CD4-positive, alpha-beta T cell treated with Interleukin-1 beta for 1 hour (primary cell): ENCODE results near the gene TANGO2.
A peak's percentile ranks its signal among the peaks of the same experiment; 100 is the strongest.

ENCODE experiments used
- DNase-seq, 2 donors: peaks; one replicate each; pipeline ENCODE4 v3.0.0-alpha.2; 2020 to 2022

Gene TANGO2

DNA sequence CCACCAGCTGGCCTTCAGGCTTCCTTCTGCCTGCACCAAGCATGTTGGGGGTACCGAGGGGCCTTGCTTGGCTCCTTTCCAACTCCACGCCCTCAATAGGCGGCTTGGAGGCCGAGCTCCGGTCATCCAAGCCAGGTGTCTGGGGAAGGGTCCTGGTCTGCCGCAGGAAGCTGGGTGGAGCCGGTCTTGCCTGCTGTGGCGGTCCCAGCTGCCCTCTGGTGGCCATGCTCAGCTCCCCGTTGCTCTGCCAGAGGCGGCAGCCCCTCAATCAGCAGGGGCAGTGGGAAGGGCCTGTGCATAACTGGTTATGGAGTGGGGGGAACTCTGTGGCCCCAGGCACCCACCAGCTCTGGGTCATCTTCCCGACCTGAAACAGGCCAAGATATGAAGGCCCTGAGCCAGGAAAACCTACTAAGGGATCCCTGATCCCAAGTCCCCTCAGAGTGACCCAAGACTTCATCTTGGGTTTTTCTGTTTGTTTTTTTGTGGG, 7.5 kb upstream of the TANGO2 start:
- peak; percentile 28 to 54 for DNase-seq

DNA sequence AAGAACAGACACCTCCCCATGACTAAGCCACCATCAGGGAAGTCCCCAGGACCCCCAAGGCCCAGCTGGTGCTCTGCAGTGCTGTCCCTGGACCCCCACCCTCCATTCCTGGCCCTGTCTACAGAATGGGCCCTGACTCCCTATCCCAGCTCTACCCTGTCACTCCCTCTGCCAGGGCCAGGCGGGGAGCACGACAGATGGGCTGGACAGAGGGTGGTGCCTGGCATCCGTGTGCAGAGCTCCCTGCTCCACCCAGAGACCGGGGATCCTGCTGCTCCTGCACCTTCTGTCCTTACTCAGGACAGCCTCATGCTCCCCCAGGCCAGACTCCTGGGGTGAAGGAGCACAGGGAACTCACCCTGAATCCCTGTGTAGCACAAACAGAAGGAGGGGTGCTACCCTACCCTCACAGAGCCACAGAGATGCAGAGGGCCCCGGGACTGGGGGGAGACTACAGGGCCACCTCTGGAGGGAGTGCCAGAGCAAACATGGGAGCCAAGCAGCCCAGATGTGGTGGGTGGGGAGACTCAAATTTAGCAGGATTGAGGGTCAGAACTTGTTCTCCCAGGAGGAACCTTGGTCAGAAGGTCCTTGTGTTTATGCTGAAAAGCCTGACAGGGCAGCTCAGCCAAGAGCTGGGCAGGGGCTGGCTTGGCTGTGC, 6.3 kb upstream of the TANGO2 start:
- no peak for DNase-seq

DNA sequence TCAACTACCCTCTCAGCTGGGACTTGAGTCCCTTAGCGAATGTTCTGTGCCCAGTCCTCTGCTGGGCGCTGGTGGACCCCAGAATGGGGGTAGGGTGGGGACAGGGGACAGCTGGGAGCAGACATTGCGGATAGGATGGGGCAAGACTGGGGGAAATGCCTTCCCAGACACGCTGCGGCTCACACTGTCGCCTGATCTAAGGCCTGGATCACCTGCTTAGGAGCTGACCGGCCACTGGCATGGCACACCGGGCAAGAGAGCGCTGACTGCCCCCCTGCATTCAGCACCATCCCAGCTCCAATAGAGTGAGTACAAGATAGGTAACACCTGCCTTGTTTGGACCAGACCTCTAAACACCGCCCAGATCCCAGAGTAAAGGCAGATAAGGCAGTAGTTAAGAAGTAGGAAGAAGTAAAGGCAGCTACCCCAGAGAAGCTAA, 5.7 kb upstream of the TANGO2 start:
- no peak for DNase-seq

DNA sequence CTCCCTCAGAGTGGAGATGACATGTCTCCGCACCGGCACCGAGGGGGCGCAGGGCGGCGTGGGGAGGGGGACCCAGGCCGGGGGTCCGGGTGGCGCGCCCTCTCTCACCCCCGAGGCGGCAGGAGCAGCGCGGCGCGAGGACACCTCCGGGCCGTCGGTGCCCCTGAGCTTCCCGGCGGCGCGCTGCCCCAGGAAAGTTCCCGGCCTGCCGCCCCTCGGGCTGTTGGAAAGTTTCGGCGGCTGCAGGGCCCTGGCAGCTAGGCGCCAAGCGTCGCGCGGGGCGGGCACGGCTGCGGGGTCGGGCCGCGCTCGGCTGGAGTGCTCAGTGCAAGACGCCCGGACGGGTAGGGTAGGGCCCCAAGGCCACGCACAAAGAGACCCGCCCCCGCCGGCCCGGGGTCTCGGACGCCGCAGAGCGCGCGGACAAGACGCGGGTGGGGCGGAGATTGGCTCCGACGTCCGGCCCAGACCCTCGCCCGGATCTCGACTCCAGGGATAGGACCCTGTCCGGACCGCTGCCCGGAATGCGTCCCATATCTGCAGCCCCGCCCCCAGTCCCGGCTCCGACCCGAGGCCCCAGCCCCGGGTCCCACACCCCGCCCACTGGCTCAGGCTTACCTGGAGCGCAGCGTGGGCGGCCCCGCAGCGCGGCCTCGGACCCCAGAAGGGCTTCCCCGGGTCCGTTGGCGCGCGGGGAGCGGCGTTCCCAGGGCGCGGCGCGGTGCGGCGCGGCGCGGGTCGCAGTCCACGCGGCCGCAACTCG, 4.8 kb upstream of the TANGO2 start:
- DNase-seq = peak in 1 of 2 donors; percentile 10

DNA sequence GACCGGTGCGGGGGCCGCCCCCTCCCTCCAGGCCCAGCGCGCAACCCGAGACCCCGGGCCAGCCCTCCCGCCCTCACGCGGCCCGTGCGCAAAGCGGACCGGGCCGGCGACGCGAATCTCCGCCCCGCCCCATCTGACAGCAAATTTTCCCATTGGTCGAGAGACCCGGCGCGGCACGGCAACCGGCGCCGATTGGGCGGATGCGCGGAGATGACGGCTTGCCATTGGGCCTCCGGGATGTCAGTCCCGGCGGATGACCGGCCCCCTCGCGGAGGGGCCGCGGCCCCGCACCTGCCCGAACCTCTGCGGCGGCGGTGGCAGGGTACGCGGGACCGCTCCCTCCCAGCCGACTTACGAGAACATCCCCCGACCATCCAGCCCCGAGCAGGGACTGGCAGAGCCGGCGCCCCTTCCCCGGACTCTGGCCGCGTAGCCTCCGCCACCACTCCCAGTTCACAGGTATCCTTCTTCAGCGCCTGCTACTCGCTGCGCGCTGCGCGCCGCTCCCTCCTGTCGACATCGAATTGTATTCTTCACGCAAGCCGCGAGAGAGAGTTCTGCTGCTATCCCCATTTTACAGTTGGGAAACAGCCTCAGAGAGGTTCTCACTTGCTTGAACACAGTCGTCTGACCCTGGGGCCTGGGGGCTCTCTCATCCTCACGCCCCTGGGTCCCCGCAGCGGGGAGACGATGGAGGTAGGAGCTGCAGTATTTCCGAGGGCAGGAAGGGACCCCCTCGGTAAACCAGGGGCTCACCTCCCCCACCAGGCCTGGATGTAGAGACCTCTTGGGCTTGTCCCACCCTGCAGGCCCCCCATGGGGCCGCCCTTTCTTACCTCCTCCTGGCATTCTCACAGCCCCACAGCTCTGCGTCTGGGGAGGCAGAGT, 3.9 kb upstream of the TANGO2 start, which contains the start of gene ARVCF:
ARVCF (minus strand) TSS at position 90 of the 888 bp plus-strand sequence. CDS start 26,029 bp downstream, outside the sequence.
- peak; percentile 89 to 93 for DNase-seq

DNA sequence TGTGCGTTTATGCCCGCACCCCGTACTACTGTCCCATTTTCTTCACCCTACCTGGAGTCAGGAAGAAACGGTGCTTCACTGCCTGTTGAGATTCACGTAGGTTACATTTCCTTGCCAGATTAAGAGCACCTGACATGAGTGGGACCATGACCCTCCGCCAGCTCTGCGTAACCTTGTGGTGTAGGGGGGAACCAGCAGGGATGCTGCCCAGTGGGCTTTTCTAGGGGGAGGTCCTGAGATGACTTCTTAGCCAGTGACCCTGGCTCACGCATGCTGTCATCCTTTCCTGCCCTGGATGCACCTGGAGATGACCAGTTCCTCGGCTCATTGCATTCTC, 3.3 kb upstream of the TANGO2 start:
- no peak for DNase-seq

DNA sequence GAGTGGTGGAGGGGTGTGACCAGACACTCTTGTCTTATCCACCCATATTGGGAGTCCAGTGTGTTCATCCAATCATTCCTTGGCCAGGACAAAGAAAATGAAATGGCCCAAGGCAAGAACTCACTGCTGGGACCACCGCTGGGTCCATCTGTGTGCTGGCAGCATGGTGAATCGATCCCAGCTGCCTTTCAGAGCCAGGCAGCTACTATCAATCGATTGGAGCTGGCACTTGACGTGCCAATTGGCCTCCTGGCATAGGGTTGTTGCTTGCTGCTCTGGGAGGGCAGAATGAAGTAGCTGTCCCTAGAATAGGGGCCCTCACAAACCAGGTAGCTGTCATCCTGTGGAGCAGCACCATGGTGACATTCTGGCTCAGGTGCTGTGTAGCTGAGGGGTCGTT, 2.9 kb upstream of the TANGO2 start:
- no peak for DNase-seq

DNA sequence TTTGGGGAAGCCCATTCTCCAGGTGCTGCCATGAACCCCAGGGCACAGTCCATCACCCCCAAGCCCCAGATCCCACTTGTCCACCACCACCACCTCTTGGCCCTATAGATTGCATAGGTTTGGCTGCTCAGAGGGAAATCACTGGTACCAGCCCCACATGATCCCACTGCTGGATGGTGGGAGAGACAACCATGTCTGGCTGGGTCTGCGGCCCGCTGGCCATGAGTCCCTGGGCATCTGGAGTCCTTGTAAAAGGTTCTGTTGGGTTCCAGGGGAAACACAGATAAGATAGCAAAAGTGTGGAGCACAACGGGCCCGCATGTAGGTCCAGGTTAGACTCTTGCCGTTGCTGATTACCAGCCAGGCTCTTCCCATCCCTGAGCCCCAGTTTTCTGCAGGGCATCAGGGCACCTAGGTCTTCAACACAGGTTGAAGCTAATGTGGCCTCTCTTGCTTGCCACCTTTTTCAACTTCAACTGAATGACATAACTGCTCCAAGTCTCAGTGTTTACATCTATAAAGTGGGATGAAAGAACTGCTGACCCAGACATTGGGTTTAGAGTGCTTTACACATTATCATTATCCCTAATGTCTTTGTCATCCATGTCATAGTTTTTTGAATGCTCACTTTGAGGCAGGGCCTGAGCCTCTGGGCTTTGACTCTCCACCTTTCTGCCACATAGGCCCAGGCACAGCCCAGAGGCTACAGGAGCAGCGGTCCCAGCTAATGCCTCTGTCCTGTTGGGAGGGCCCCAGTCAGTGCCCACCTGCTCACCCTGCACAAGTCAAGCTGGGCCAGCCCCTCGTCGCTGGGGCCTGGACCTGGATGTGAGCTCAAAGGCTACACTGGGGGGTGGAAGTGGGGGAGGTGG, 1.0 kb upstream of the TANGO2 start:
- no peak for DNase-seq

DNA sequence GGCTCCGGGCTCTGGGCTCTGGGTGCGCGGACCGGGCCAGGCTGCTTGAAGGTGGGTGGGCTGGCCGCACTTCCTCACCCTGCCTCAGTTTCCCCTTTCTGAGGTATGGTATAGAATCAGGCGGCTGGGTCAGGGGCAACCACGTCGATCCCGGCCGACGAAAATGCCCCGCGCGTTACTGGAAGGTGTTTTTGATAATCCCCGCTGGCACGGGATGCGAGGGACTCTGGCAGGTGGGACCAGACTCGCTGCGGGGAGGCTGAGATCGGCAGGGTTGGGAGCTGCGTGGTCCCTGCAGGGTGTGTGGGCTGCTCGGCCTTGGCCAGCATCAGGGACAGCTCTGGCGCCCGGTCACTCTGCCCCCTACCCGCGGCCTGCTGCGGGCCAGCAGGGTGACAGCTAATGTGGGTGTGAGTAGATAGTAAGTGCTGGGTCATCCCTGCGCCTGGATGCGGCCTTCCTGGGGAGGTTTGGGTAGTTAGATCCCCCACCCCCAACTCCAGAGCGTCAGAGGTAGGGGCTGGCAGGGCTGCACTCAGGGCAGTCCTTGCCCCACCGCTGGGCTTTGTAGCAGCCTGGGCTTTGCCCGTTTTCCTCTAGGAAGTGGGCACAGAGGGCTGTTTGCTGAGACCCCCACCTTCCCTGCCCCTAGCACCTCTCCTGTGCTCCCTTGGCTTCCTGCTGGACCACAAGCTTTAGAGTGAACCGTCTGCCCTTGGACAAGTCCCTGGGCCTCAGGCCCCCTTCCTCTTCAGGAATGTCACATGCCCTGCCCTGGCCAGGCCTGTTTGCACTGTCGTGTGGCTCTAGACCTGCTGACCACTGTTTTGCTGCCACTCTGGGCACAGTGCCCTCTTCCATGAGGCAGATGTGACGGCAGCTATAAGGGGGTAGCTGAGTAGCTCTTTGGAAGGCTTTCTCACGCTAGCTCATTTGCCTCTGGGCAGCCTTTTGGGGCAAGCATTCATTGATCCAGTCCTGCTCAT, 579 bp downstream of the TANGO2 start:
- no peak for DNase-seq

DNA sequence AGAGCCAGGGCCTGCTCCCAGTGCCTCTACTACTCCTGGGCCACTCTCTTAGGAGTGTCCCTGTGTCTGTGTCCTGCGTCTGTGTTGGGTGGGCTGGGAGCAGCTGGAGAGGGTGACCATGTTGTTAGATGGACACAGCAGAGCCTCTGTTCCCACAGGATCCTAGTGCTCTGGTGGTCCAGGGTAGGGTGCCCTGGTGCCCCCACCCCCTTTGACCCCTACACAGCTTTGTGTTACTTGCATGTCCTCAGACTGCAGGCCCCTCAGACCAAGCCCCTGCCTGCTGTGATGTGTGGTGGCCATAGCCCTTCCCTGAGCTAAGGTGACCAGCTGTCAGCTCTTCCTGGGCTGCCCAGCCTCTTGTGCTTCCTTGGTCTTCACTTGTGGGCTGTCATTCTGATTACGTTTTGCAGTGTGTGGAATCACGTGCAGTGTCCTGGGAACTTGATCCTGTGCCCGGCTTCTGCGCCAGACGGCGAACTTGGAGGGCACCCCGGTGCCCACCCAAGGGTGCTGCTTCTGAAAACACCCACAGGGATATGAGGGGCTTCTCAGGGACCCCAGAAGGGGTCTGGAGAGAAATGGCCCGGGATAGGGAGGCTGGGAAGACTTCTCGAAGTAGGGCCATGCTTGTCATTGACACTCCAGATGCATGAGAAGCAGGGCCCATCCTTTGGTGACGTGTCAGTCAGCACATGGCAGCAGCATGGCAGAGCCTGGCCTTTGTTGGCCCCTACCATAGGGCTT, 1.5 kb downstream of the TANGO2 start:
- DNase-seq = no peak

DNA sequence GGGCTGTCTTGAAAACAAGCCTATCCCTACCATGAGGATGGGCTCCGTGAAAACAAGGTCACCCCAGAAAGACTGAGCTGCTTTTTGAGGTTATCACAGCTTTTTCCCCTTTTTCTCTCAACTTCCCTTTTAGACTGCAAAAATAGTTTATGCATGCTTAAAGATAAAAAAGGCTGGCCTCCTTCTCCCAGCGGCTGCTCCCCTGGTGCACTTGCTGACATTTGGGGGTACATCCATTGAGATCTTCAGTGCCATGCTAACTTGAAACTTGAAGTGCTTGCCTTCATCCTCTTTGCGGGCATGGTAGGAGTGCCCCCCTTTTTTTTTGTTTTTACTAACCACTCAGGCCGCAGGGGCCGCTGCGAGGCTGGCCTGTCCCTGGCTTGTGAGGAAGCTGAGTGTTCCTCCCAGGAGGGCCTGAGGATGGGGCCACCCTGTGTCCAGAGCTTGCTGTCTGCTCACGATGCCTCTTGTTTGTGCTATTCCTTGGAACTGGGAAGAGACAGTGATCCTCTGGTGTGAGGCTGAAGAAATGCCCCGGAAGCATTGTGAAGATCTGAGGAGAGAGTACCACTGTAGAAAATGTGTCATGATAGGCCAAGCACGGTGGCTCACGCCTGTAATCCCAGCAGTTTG, 2.2 kb downstream of the TANGO2 start:
- DNase-seq = no peak

DNA sequence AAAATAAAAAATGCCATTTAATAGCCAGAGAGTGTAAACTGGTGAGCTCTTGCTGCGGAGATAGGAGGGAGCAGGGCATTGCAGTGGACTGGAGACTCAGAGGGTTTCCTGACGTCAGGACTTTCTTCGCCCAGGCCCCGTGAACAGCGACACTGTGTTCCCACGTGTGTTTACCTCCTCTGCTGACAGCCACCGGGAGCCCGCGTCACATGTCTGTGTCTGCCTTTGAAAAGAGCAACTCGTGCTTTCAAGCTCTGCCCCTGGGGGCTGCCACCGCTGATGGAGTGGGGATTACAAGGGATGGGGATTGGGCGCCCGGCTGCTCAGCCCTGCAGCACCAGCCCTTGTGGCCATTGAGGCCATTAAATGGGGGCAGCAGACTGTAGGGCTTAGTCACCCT, 3.3 kb downstream of the TANGO2 start:
- no peak for DNase-seq

DNA sequence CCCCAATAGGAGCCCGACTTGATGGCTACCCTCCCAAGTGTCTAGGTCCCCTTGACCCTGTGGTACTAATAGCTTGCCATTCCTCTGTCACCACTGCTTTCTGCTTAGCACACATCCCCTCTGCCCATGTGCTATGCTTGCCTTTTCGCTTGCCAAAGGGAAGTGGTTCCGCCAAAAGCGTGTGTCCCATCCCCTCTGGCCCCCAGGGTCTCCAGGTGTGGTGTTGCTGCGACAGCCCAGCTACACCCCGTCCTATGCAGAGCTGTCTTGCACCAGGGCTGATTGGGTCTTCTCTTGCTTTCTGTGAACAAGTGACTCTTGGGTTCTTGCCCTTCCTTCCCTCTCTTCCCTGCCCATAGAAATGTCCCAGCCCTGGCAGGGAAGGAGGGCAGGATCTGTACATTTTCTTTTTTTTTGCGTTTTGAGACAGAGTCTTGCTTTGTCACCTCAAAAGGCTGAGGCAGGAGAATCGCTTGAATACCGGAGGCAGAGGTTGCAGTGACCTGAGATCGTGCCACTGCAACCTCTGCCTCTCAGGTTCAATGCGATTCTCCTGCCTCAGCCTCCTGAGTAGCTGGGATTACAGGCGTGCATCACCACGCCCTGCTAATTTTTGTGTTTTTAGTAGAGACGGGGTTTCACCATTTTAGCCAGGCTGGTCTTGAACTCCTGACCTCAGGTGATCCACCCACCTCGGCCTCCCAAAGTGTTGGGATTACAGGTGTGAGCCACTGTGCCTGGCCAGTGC, 3.9 kb downstream of the TANGO2 start:
- no peak for DNase-seq

DNA sequence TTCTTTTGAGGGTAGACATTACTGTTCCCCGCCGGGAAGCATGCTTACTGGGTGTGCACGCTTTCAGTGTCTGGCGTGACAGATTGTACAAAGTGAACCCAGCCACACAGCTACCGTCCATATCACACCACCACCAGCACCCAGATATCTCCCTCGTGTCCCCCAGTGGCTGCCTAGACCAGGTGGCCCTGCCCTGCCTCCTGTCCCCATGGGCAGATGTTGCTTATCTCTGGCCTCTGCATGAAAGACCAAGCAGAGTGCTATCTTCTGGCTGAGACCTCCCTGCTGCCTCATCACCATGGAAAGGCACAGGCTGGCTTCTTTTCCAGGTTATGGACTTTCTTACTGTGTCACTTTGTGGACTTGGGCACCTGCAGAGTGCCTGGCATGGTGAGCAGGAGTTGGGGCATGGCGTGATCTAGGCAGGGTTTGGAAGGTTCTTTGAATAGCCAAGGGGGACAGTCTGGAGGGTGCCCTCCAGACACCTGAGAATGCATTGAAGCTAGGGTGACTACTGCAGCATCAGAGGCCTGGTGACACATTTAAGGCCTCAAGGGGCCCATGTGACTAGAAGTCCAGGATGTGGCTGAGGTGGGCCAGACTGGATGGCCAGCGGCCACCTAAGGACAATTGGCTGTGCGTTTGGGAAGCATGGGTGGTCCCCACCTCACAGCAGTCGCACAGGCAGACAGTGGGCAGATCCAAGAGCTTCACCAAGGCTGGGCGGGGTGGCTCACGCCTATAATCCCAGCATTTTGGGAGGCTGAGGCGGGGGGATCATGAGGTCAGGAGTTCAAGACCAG, 4.7 kb downstream of the TANGO2 start:
- no peak for DNase-seq

DNA sequence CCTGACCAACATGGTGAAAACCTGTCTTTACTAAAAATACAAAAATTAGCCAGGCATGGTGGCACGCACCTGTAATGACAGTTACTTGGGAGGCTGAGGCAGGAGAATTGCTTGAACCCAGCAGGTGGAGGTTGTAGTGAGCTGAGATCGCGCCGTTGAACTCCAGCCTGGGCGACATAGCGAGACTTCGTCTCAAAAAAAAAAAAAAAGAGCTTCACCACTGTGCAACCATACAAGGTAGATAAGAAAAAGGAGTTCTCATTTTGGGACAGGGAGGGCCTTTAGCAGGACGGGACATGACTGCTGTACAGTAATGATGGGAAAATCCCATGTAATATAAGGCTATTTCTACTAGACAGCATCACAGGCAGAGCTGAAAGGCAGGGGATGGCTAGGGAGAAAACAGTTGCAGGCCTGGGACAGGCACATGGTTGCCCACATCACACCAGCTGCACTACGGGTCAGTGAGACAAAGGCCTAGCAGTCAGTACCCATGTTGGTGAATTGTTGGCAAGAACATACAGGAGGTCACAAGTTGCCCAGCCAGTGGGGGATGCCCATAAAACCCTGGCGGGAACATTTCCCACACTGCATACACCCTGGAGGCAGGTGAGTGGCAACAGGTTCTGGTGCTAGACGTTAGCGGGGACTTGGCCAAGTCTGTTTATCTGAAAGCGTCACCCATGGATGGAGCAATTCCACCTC, 5.4 kb downstream of the TANGO2 start:
- DNase-seq = no peak

DNA sequence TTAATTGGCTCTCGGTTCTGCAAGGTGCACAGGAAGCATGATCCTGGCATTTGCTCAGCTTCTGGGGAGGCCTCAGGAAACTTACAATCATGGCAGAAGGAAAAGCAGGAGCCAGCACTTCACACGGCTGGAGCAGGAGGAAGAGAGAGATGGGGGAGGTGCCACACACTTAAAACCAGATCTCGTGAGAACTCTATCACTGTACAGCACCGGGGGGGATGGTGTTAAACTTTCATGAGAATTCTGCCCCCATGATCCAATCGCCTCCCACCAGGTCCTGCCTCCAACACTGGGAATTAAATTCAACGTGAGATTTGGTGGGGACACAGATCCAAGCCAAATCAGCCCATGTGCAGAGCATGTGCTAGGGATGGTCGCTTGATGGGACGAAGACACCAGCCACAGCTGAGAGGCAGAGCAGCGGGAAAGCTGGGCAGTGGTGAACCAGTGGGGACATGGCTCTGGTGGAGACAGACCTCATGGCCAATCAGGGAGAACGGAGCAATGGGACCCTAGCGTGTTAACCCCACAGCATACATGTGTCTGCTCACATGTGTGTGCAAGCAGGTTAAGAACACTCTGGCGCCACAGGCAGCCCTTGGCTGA, 6.2 kb downstream of the TANGO2 start:
- no peak for DNase-seq
